SK-N-SH treated with all-trans-retinoic acid at 6 μM for 48 hours (cell line): ENCODE results near the gene EMC8.

Experiments
- CSRNP3 ChIP-seq: fragments of 250-450 bp; sonication (Bioruptor Pico); IDR thresholded peaks from 2 replicates; pipeline ENCODE4 v1.5.1; 2021; ENCODE audit warnings: mild to moderate bottlenecking, moderate library complexity
- ISL1 ChIP-seq: fragments of 250-450 bp; sonication (Bioruptor Pico); IDR thresholded peaks from 2 replicates; pipeline ENCODE4 v2.1.2; 2022; ENCODE audit warnings: mild to moderate bottlenecking, moderate library complexity
- OSR1 ChIP-seq: fragments of 250-450 bp; sonication (Bioruptor Pico); IDR thresholded peaks from 2 replicates; pipeline ENCODE4 v1.8.0; 2022; ENCODE audit warnings: moderate library complexity, mild to moderate bottlenecking, inconsistent platforms
- PATZ1 ChIP-seq: fragments of 250-450 bp; sonication (Bioruptor Pico); IDR thresholded peaks from 2 replicates; pipeline ENCODE4 v1.8.0; 2020; ENCODE audit warnings: mild to moderate bottlenecking, moderate library complexity, borderline replicate concordance
- POU6F1 ChIP-seq: fragments of 250-450 bp; sonication (Bioruptor Pico); IDR thresholded peaks from 2 replicates; pipeline ENCODE4 v1.8.0; 2021; ENCODE audit warnings: low read depth, mild to moderate bottlenecking, moderate library complexity, borderline replicate concordance
- PPARA ChIP-seq: fragments of 250-450 bp; sonication (Bioruptor Pico); IDR thresholded peaks from 2 replicates; pipeline ENCODE4 v1.5.0; 2020; ENCODE audit warnings: mild to moderate bottlenecking, borderline replicate concordance
- ZFP3 ChIP-seq: fragments of 250-450 bp; sonication (Bioruptor Pico); IDR thresholded peaks from 2 replicates; pipeline ENCODE4 v1.5.0; 2020; ENCODE audit warnings: mild to moderate bottlenecking, moderate library complexity
- ZNF565 ChIP-seq: fragments of 450-650 bp; formaldehyde crosslinking; conservative IDR thresholded peaks from 2 replicates; pipeline ENCODE4 v1.5.0; 2020; ENCODE audit warnings: low read depth, mild to moderate bottlenecking, moderate library complexity
- ZNF70 ChIP-seq: fragments of 450-650 bp; formaldehyde crosslinking; IDR thresholded peaks from 2 replicates; pipeline ENCODE4 v1.5.0; 2020; ENCODE audit warnings: mild to moderate bottlenecking, moderate library complexity
- TF ChIP-seq, protein P1 (sequence below): fragments of 250-450 bp; sonication (Bioruptor Pico); IDR thresholded peaks from 2 replicates; pipeline ENCODE4 v1.5.1; 2020; ENCODE audit warnings: low read depth, mild to moderate bottlenecking, moderate library complexity

GRCh38 chr16:85826686-85827247, 27.4 kb upstream of the EMC8 start:
- no peak for TF ChIP-seq ISL1 (CRISPR knock-in tag)
- no peak for TF ChIP-seq POU6F1 (CRISPR knock-in tag)
- TF ChIP-seq, protein P1, sequence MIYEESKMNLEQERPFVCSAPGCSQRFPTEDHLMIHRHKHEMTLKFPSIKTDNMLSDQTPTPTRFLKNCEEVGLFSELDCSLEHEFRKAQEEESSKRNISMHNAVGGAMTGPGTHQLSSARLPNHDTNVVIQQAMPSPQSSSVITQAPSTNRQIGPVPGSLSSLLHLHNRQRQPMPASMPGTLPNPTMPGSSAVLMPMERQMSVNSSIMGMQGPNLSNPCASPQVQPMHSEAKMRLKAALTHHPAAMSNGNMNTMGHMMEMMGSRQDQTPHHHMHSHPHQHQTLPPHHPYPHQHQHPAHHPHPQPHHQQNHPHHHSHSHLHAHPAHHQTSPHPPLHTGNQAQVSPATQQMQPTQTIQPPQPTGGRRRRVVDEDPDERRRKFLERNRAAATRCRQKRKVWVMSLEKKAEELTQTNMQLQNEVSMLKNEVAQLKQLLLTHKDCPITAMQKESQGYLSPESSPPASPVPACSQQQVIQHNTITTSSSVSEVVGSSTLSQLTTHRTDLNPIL = no peak
- TF ChIP-seq PATZ1 (CRISPR knock-in tag) = no peak
- TF ChIP-seq OSR1 (CRISPR knock-in tag) = no peak
- no peak for TF ChIP-seq CSRNP3
- TF ChIP-seq PPARA (CRISPR knock-in tag) = no peak
- no peak for TF ChIP-seq ZNF565
- TF ChIP-seq ZFP3 (CRISPR knock-in tag) = no peak
- TF ChIP-seq ZNF70 (CRISPR knock-in tag) = no peak
